ENCODE results near the gene TADA2A.
"Not testable (repeated sequence)": the region's sequence is repeated elsewhere in the genome, so short reads cannot be mapped to it uniquely, and the experiment has no call there.

GRCh38 chr17:37511642-37512041, 105.0 kb downstream of the TADA2A start:
- TF ChIP-seq SIN3A (IDR thresholded peaks at IDR 0.05; ENCODE audit: borderline replicate concordance, insufficient read depth, low read depth, low read length); CTCF (IDR thresholded peaks at IDR 0.05); REST (IDR thresholded peaks at IDR 0.05; ENCODE audit: insufficient read depth in 1 of 2, low read depth in 2 of 2, low read length in 1 of 2); POLR2AphosphoS5 (IDR thresholded peaks at IDR 0.05; ENCODE audit: low read depth, low read length): not testable (repeated sequence)
